Colonic mucosa (tissue), 4 donors: ENCODE data around the gene MRC2. TPM values are rescaled to one million over a fixed set of nuclear protein-coding genes. Genes with fewer than 3 reads are reported as not detected.

Source experiments
- DNase-seq: peaks from one replicate; pipeline ENCODE4 v3.0.0-alpha.2; 2020
- H3K27ac ChIP-seq: fragments of 200-600 bp; one replicate; pipeline ENCODE4 v1.8.0; 2021
- H3K27me3 ChIP-seq: fragments of 200-600 bp; one replicate; pipeline ENCODE4 v1.8.0; 2021
- H3K36me3 ChIP-seq: fragments of 200-600 bp; one replicate; pipeline ENCODE4 v1.8.0; 2021
- H3K4me1 ChIP-seq: fragments of 200-600 bp; one replicate; pipeline ENCODE4 v1.8.0; 2021; ENCODE audit warnings: mild to moderate bottlenecking
- H3K4me3 ChIP-seq: fragments of 200-600 bp; one replicate; pipeline ENCODE4 v1.8.0; 2021
- H3K9ac ChIP-seq, 2 donors: one replicate each; pipeline ENCODE4 v1.7.0; 2013; ENCODE audit warnings: control low read depth in 2 of 2, low read depth in 2 of 2, low read length in 2 of 2
- H3K9me3 ChIP-seq: fragments of 200-600 bp; one replicate; pipeline ENCODE4 v1.8.0; 2021
- intact Hi-C: fragments of 100-400 bp; cut with DNase I; formaldehyde crosslinking; loops from one replicate; pipeline ENCODE4 v1.14.1; 2022
- total RNA-seq, 2 donors: library from RNA; stranded (reverse); fragmentation: NEBNext Ultra II Directional in 1 of 2; extraction: Animal tissue kit (Norgen Biotek cat#: 25700) in 1 of 2; gene quantifications; one replicate each; pipeline ENCODE4 v1.2.1, GENCODE V29; 2021
- TF ChIP-seq, protein P1 (sequence below): fragments of 200-600 bp; IDR thresholded peaks from one replicate; pipeline ENCODE4 v1.8.0; 2022; ENCODE audit warnings: antibody characterized with exemption, mild to moderate bottlenecking
- donor health status: healthy.
- donor health status: DM: no; HTN: no; CAD: no.
- donor health status: DM: no; HTN: no; CAD: no.

MRC2 gene
- total RNA-seq, 2 donors from 2014 or later = 6.4 to 10.9 TPM

DNA sequence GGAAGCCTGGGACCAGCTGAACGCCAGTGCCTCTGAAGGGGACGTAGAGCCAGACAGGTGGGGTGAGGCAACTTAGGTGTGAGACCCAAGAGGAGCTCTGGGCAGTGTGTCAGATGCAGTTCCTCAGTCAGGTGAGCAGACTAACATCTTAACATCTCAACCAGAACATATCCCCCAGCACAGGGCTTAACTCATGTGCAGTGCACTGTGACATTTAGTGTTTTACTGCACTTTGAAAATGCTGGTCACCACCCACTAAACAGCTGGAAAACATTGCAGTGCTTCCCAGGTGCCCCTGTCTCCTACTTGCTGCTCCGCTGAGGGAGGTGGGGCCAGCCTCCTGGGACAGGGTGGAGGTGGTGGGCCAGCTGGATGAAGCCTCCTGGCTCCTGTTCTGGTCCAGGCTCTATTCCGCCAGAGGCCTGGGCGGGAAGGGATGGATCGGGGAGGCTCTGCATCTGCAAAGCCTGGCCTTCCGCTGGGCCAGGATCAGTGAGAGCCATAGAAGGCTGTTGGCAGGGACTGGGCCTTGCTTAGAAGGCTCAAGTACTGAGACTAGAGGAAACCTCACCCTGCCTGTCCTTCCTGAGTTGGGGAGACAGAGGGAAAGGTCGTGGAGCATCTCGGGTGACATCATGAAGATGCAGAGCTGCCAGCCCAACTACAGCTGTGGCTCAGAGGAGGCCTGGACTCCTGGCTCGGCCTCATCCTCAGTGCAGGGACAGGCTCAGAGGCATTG, 7.9 kb upstream of the MRC2 start:
- no peak overlapping the region for H3K9ac ChIP-seq
- no peak overlapping the region for H3K27ac ChIP-seq
- no peaks in the 10 kb centered on the region for H3K9me3 ChIP-seq
- no peaks in the 10 kb centered on the region for H3K4me1 ChIP-seq
- TF ChIP-seq, protein P1, sequence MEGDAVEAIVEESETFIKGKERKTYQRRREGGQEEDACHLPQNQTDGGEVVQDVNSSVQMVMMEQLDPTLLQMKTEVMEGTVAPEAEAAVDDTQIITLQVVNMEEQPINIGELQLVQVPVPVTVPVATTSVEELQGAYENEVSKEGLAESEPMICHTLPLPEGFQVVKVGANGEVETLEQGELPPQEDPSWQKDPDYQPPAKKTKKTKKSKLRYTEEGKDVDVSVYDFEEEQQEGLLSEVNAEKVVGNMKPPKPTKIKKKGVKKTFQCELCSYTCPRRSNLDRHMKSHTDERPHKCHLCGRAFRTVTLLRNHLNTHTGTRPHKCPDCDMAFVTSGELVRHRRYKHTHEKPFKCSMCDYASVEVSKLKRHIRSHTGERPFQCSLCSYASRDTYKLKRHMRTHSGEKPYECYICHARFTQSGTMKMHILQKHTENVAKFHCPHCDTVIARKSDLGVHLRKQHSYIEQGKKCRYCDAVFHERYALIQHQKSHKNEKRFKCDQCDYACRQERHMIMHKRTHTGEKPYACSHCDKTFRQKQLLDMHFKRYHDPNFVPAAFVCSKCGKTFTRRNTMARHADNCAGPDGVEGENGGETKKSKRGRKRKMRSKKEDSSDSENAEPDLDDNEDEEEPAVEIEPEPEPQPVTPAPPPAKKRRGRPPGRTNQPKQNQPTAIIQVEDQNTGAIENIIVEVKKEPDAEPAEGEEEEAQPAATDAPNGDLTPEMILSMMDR = no peak
- no peaks in the 10 kb centered on the region for H3K36me3 ChIP-seq
- no peak overlapping the region for H3K4me3 ChIP-seq
- no peak for DNase-seq
- intact Hi-C loops = no loop called here
- H3K27me3 ChIP-seq = no peaks in the 10 kb centered on the region

DNA sequence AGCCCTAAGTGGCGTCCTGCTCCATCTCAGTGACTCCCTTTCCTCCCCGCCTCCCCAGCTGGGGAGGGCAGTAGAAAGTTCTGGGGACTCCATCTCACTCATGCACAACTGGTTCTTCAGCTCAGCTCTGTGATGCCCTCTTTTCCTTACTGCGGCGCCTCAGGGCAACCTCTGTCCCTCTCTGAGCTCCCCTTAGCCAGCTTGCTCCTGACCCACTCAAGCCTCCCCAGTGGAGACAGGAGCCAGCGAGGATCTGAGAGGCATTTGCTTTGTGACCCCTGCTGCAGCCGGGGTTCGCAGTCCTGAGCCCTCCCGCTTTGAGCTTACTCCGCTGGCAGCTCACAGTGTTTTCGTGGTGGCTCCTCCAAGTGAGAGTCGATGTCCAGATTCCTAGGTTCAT, 6.2 kb upstream of the MRC2 start:
- H3K9ac ChIP-seq = no peak overlapping the region
- intact Hi-C loops = no loop called here

DNA sequence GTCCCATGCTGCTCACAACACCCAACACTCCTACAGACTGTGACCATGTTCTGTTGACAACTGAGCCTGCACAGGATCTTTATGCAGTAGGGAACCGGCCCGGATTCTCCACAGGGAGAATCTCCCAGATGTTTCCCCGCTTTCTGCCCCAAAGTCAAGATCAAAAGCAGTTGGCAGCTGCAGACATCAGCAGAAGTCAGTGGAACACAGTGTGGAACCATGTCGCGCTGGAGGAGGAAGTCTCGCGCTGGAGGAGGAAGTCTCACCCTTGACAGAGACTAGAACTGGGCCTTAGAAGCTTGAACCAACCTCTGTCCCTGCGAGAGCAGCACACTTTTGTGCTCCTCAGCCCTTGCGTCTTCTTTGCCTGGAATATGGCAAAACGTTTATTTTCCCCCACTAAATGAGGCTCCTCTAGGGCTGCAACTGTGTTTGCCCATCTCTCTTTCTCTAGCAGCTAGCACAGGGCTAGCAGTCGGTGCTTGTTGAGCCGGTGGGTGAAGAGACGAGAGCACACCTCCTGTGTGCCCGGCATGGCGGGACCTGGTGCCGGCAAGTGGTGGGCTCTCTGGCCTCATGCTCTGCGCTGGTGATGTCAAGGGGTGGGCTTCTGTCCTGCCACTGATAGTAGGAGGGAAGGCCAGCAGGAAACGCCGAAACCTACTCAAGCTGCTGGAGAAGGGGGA, 2.1 kb upstream of the MRC2 start:
- TF ChIP-seq, protein P1 = no peak
- peaks cover 24% of the 10 kb centered on the region for H3K27me3 ChIP-seq
- no peak overlapping the region for H3K4me3 ChIP-seq
- intact Hi-C loops = no loop called here
- peak overlapping the region in 1 of 2 donors; percentile 4 for H3K9ac ChIP-seq
- DNase-seq = no peak
- no peaks in the 10 kb centered on the region for H3K9me3 ChIP-seq
- H3K36me3 ChIP-seq = no peaks in the 10 kb centered on the region
- peak overlapping the region; percentile 33 for H3K27ac ChIP-seq
- no peaks in the 10 kb centered on the region for H3K4me1 ChIP-seq

More for the DNA sequence above, 6.2 kb upstream of the MRC2 start:
- Histone ChIP-seq H3K27ac (no peak overlapping the region), H3K27me3 (no peaks in the 10 kb centered on the region), H3K36me3 (no peaks in the 10 kb centered on the region), H3K4me1 (no peaks in the 10 kb centered on the region), H3K9me3 (no peaks in the 10 kb centered on the region), H3K4me3 (no peak overlapping the region)
- TF ChIP-seq, protein P1 = no peak
- DNase-seq = no peak

DNA sequence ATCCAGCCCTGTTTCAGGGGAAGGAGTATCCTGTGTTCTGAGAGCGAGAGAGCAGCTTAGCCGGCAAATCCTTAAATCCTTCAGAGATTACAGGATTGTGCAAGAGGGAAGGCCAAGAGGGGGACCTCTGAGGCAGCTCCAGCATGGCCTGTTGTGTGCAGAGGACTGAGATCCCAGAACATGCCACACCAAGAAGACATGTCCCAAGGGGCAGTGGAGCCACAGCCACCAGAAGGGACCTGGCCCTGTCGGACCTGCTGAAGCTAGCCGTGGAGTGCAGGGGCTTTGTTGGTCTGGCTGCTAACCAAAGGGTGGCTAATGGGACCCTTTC, 1.6 kb upstream of the MRC2 start:
- Histone ChIP-seq H3K4me1 (no peaks in the 10 kb centered on the region), H3K27me3 (peaks cover 24% of the 10 kb centered on the region), H3K9ac (no peak overlapping the region), H3K9me3 (no peaks in the 10 kb centered on the region), H3K4me3 (no peak overlapping the region), H3K27ac (peak overlapping the region; percentile 33), H3K36me3 (no peaks in the 10 kb centered on the region)
- intact Hi-C loops = no loop called here
- TF ChIP-seq, protein P1 = no peak
- peak; percentile 26 for DNase-seq

DNA sequence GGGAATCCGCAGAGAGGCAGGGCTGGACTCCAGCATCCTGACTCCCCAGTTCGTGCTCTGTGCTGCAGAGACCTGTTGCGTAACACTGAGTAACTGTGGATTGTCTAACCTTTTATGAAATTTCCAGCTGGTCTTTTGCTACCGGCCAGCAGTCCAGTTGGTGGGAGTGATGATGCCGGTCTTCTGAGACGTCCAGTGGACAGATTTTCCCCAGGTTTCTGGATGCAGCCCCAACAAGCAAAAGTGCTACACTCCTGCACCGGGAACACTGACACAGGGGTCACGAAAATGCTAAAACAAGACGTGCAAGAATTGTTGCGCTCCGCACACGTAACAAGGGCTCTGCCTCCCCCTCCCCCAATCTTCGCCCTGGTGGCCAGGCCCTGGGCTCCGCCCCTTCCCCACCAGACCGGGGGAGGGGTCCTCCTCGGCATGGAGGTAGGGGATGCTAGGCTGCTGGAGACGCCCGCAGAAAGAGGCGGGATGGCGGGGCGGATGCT, 701 bp upstream of the MRC2 start:
- peak; percentile 32 for DNase-seq
- intact Hi-C loops = no loop called here
- no peaks in the 10 kb centered on the region for H3K4me1 ChIP-seq

More for the DNA sequence above, 701 bp upstream of the MRC2 start:
- peak overlapping the region; percentile 47 for H3K4me3 ChIP-seq
- peak overlapping the region; percentile 3 to 56 for H3K9ac ChIP-seq
- no peaks in the 10 kb centered on the region for H3K36me3 ChIP-seq
- TF ChIP-seq, protein P1 = no peak
- no peaks in the 10 kb centered on the region for H3K9me3 ChIP-seq
- H3K27ac ChIP-seq = peak overlapping the region; percentile 76
- H3K27me3 ChIP-seq = peaks cover 24% of the 10 kb centered on the region
